Stimulated activated CD4-positive, alpha-beta T cell treated with anti-CD3 and anti-CD28 coated beads, Interleukin-2, amount 100 ng/mL, for 4 hours (primary cell): ENCODE data around the gene TMEM217.
A peak's percentile ranks its signal among the peaks of the same experiment; 100 is the strongest.
"Not testable (repeated sequence)": the region's sequence is repeated elsewhere in the genome, so short reads cannot be mapped to it uniquely, and the experiment has no call there.

ENCODE experiments used
- DNase-seq: peaks from one replicate; pipeline ENCODE4 v3.0.0-alpha.2; 2020; ENCODE audit warnings: low read depth

TMEM217 gene

GRCh38 chr6:37182736-37183590, 75.0 kb downstream of the TMEM217 start:
- peak; percentile 47 for DNase-seq

GRCh38 chr6:37180610-37181009, 77.3 kb downstream of the TMEM217 start:
- DNase-seq: not testable (repeated sequence)

- DNase-seq: no peak
These were observed 77.9 kb downstream of the TMEM217 start for GRCh38 chr6:37180075-37180474.

GRCh38 chr6:37177935-37178517, 79.9 kb downstream of the TMEM217 start:
- DNase-seq: no peak

- DNase-seq: no peak
These were observed 80.6 kb downstream of the TMEM217 start for GRCh38 chr6:37177077-37177934.

GRCh38 chr6:37176268-37177076, 81.5 kb downstream of the TMEM217 start:
- no peak for DNase-seq

- DNase-seq: no peak
These were observed 82.3 kb downstream of the TMEM217 start for GRCh38 chr6:37175332-37176267.

- DNase-seq: no peak
These were observed 83.2 kb downstream of the TMEM217 start for GRCh38 chr6:37174515-37175331.

- DNase-seq: no peak
These were observed 83.8 kb downstream of the TMEM217 start for GRCh38 chr6:37174196-37174514.

GRCh38 chr6:37173493-37174195, 84.3 kb downstream of the TMEM217 start:
- peak; percentile 52 for DNase-seq

- no peak for DNase-seq
These were observed 84.9 kb downstream of the TMEM217 start for GRCh38 chr6:37172912-37173492.

- peak; percentile 85 for DNase-seq
These were observed 85.8 kb downstream of the TMEM217 start for GRCh38 chr6:37171970-37172812.

GRCh38 chr6:37171201-37171969, 86.6 kb downstream of the TMEM217 start:
- no peak for DNase-seq

- DNase-seq: no peak
These were observed 87.4 kb downstream of the TMEM217 start for GRCh38 chr6:37170273-37171200.

- DNase-seq: peak; percentile 99
These were observed 88.3 kb downstream of the TMEM217 start, which contains the start of gene PIM1 for GRCh38 chr6:37169496-37170272. PIM1 (plus strand) TSS chr6:37170152; CDS start chr6:37170576, 424 bp downstream.
